Neural cell (in vitro differentiated cells): ENCODE measurements around the gene KCNH5. TPM values are rescaled to one million over a fixed set of nuclear protein-coding genes. Genes with fewer than 3 reads are reported as not detected.

Experiments
- H2AFZ ChIP-seq: fragments of 200-600, 300-800 bp; sonication (generic), shearing (Covaris generic); 2 replicates; pipeline ENCODE4 v1.6.0; 2014; ENCODE audit warnings: low read depth, mild to moderate bottlenecking, antibody characterized with exemption, low read length, moderate library complexity
- H3F3A ChIP-seq: fragments of 200-600 bp; shearing (Covaris generic); 2 replicates; pipeline ENCODE4 v1.6.1; 2016; ENCODE audit warnings: mild to moderate bottlenecking, moderate library complexity, mixed read lengths, antibody characterized with exemption, low read length; ENCODE audit not compliant: insufficient read depth, poor library complexity, severe bottlenecking
- H3K27ac ChIP-seq: fragments of 200-600, 300-800 bp; sonication (generic), shearing (Covaris generic); 2 replicates; pipeline ENCODE4 v1.5.1; 2014; ENCODE audit warnings: mild to moderate bottlenecking, low read length, moderate library complexity
- H3K27me3 ChIP-seq: fragments of 300-800, 200-600 bp; sonication (generic), shearing (Covaris generic); 2 replicates; pipeline ENCODE4 v1.6.0; 2014; ENCODE audit warnings: mild to moderate bottlenecking, low read depth, low read length, moderate library complexity; ENCODE audit not compliant: insufficient read depth
- H3K36me3 ChIP-seq: fragments of 300-800, 200-600 bp; sonication (generic), shearing (Covaris generic); 2 replicates; pipeline ENCODE4 v1.5.1; 2014; ENCODE audit warnings: mild to moderate bottlenecking, antibody characterized with exemption, low read length, moderate library complexity; ENCODE audit not compliant: insufficient read depth
- H3K4me2 ChIP-seq: fragments of 300-800, 200-600 bp; sonication (generic), shearing (Covaris generic); 2 replicates; pipeline ENCODE4 v1.6.0; 2014; ENCODE audit warnings: mild to moderate bottlenecking, low read length
- H3K4me3 ChIP-seq: fragments of 300-800, 200-600 bp; sonication (generic), shearing (Covaris generic); 2 replicates; pipeline ENCODE4 v1.5.1; 2014; ENCODE audit warnings: mild to moderate bottlenecking, low read length, moderate library complexity
- H3K79me2 ChIP-seq: fragments of 200-600 bp; shearing (Covaris generic); replicated peaks from 2 replicates; pipeline ENCODE4 v1.6.0; 2014; ENCODE audit warnings: mild to moderate bottlenecking, low read length, moderate library complexity; ENCODE audit not compliant: insufficient read depth
- H3K9ac ChIP-seq: fragments of 300-800, 200-600 bp; sonication (generic), shearing (Covaris generic); 2 replicates; pipeline ENCODE4 v1.6.1; 2016; ENCODE audit warnings: mild to moderate bottlenecking, low read length, mixed read lengths
- H3K9me2 ChIP-seq: fragments of 200-600 bp; shearing (Covaris generic); 2 replicates; pipeline ENCODE4 v1.6.1; 2016; ENCODE audit warnings: mild to moderate bottlenecking, low read length, mixed read lengths; ENCODE audit not compliant: insufficient read depth
- H3K9me3 ChIP-seq: fragments of 200-600, 300-800 bp; sonication (generic), shearing (Covaris generic); 2 replicates; pipeline ENCODE4 v1.6.1; 2016; ENCODE audit warnings: mild to moderate bottlenecking, mixed run types, low read length, moderate library complexity, mixed read lengths
- H4K20me1 ChIP-seq: fragments of 200-600 bp; shearing (Covaris generic); 2 replicates; pipeline ENCODE4 v1.6.1; 2016; ENCODE audit warnings: mild to moderate bottlenecking, mixed run types; ENCODE audit not compliant: insufficient read depth
- EP300 ChIP-seq: fragments of 450-650 bp; conservative IDR thresholded peaks from 2 replicates; pipeline ENCODE4 v1.6.1; 2014; ENCODE audit warnings: antibody characterized with exemption, mild to moderate bottlenecking, moderate library complexity; ENCODE audit not compliant: poor library complexity, severe bottlenecking
- EZH2 ChIP-seq: fragments of 200-600, 300-800 bp; shearing (Covaris generic), sonication (generic); IDR thresholded peaks from 2 replicates; pipeline ENCODE4 v1.6.1; 2014; ENCODE audit warnings: antibody characterized with exemption, low read length, borderline replicate concordance, mild to moderate bottlenecking; ENCODE audit not compliant: insufficient read depth, poor library complexity, severe bottlenecking
- MXI1 ChIP-seq: fragments of 450-650 bp; conservative IDR thresholded peaks from 2 replicates; pipeline ENCODE4 v1.6.1; 2014; ENCODE audit warnings: antibody characterized with exemption, mild to moderate bottlenecking; ENCODE audit not compliant: poor library complexity, severe bottlenecking
- POLR2AphosphoS5 ChIP-seq: IDR thresholded peaks from 2 replicates; pipeline ENCODE4 v1.6.1; 2012
- RAD21 ChIP-seq: fragments of 450-650 bp; conservative IDR thresholded peaks from 2 replicates; pipeline ENCODE4 v1.6.1; 2014; ENCODE audit warnings: antibody characterized with exemption, mild to moderate bottlenecking, moderate library complexity
- SMC3 ChIP-seq: fragments of 450-650 bp; conservative IDR thresholded peaks from 2 replicates; pipeline ENCODE4 v1.6.1; 2014; ENCODE audit warnings: antibody characterized with exemption, mild to moderate bottlenecking, moderate library complexity; ENCODE audit not compliant: poor library complexity
- TAF1 ChIP-seq: IDR thresholded peaks from 2 replicates; pipeline ENCODE4 v1.6.1; 2012; ENCODE audit warnings: low read depth
- polyA plus RNA-seq: library from polyadenylated mRNA; depleted of rRNA; stranded (reverse); fragments of >200 nt; gene quantifications from 2 replicates; pipeline ENCODE4 v1.2.3, GENCODE V29; 2014
- TF ChIP-seq, protein P1 (sequence below): IDR thresholded peaks from 2 replicates; pipeline ENCODE4 v1.6.1; 2012; ENCODE audit warnings: borderline replicate concordance
- TF ChIP-seq, protein P2 (sequence below): fragments of 450-650 bp; IDR thresholded peaks from 2 replicates; pipeline ENCODE4 v1.5.1; 2014; ENCODE audit warnings: antibody characterized with exemption, mild to moderate bottlenecking, moderate library complexity; ENCODE audit not compliant: poor library complexity, severe bottlenecking

Gene KCNH5
- polyA plus RNA-seq, 1 donor from 2014 or later = 0.95 TPM

DNA sequence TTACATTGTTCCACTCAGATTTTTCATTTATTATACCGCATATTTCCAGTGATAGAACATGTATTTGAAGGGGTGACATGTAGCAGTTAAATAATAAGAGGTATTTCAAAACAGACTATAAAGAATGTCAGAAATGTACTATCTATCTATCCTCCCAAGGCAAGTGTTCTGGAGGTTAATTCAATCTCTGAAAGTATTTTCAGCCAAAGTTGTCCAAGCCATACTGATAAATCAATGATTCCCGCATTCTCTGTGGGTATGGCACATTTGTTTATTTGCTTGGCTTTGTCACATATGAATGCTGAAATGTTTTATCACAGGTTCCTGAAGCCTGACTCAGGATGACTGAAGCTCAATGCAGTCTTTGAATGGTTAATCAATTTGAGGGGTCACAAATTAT, 35.8 kb downstream of the KCNH5 start:
- Histone ChIP-seq H3K9me2 (no peaks in the 10 kb centered on the region), H3K79me2 (no peaks in the 10 kb centered on the region), H3K27ac (no peak overlapping the region), H2AFZ (no peak overlapping the region), H3F3A (no peaks in the 10 kb centered on the region), H3K4me3 (no peak overlapping the region), H3K36me3 (no peaks in the 10 kb centered on the region), H3K27me3 (no peaks in the 10 kb centered on the region), H3K4me2 (no peak overlapping the region), H3K9me3 (no peaks in the 10 kb centered on the region), H3K9ac (no peak overlapping the region), H4K20me1 (no peaks in the 10 kb centered on the region)
- TF ChIP-seq RAD21 (no peak), EP300 (no peak), TAF1 (no peak)

DNA sequence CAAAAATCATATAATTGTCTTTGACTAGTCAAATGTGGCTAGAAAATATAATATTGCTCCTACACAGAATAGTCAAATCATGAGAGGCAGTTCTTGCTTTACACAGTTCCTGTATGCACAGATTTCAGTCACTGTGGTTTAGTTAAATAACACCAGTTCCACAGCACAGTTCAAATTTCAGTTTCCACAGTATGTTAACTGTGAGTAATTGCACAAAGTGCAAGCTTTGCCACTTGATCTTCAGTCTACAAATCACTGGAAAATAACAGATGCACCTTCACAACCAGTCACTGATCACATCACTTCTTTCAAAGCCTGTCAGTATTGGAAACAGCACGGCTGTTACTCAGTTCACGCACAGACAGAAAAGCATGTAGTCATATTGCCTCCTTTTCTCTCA, 38.7 kb downstream of the KCNH5 start:
- Histone ChIP-seq H3K9ac (no peak overlapping the region), H2AFZ (no peak overlapping the region), H3K9me2 (no peaks in the 10 kb centered on the region), H3K27me3 (no peaks in the 10 kb centered on the region), H3K27ac (no peak overlapping the region), H3K79me2 (no peaks in the 10 kb centered on the region), H4K20me1 (no peaks in the 10 kb centered on the region), H3K9me3 (no peaks in the 10 kb centered on the region), H3K4me3 (no peak overlapping the region), H3K4me2 (no peak overlapping the region), H3K36me3 (no peaks in the 10 kb centered on the region), H3F3A (no peaks in the 10 kb centered on the region)
- TF ChIP-seq POLR2AphosphoS5 (no peak), EZH2 (no peak), TAF1 (no peak), EP300 (no peak), SMC3 (no peak), MXI1 (no peak), RAD21 (no peak)
- TF ChIP-seq, protein P1, sequence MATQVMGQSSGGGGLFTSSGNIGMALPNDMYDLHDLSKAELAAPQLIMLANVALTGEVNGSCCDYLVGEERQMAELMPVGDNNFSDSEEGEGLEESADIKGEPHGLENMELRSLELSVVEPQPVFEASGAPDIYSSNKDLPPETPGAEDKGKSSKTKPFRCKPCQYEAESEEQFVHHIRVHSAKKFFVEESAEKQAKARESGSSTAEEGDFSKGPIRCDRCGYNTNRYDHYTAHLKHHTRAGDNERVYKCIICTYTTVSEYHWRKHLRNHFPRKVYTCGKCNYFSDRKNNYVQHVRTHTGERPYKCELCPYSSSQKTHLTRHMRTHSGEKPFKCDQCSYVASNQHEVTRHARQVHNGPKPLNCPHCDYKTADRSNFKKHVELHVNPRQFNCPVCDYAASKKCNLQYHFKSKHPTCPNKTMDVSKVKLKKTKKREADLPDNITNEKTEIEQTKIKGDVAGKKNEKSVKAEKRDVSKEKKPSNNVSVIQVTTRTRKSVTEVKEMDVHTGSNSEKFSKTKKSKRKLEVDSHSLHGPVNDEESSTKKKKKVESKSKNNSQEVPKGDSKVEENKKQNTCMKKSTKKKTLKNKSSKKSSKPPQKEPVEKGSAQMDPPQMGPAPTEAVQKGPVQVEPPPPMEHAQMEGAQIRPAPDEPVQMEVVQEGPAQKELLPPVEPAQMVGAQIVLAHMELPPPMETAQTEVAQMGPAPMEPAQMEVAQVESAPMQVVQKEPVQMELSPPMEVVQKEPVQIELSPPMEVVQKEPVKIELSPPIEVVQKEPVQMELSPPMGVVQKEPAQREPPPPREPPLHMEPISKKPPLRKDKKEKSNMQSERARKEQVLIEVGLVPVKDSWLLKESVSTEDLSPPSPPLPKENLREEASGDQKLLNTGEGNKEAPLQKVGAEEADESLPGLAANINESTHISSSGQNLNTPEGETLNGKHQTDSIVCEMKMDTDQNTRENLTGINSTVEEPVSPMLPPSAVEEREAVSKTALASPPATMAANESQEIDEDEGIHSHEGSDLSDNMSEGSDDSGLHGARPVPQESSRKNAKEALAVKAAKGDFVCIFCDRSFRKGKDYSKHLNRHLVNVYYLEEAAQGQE = no peak
- TF ChIP-seq, protein P2, sequence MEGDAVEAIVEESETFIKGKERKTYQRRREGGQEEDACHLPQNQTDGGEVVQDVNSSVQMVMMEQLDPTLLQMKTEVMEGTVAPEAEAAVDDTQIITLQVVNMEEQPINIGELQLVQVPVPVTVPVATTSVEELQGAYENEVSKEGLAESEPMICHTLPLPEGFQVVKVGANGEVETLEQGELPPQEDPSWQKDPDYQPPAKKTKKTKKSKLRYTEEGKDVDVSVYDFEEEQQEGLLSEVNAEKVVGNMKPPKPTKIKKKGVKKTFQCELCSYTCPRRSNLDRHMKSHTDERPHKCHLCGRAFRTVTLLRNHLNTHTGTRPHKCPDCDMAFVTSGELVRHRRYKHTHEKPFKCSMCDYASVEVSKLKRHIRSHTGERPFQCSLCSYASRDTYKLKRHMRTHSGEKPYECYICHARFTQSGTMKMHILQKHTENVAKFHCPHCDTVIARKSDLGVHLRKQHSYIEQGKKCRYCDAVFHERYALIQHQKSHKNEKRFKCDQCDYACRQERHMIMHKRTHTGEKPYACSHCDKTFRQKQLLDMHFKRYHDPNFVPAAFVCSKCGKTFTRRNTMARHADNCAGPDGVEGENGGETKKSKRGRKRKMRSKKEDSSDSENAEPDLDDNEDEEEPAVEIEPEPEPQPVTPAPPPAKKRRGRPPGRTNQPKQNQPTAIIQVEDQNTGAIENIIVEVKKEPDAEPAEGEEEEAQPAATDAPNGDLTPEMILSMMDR = no peak

DNA sequence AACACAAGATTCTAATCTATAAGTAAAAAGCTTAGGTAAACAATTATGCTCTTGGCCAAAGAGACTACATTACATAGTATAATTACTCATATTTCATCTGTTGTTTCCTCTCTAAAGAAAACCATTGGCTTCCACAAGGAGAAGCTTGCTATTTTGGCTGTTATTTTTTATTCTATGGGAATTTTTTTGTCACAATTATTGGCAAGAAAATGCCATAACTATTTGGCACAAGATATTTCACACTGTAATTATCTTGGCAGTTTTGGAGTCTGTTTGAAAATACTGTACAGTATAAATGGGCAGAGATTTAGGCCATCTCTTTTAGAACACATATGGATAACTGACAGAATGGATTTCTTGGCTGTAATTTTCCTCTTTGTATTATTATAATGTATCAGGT, 51.2 kb downstream of the KCNH5 start:
- Histone ChIP-seq H4K20me1 (no peaks in the 10 kb centered on the region), H2AFZ (no peak overlapping the region), H3F3A (no peaks in the 10 kb centered on the region), H3K9ac (no peak overlapping the region), H3K27me3 (no peaks in the 10 kb centered on the region), H3K4me2 (no peak overlapping the region), H3K36me3 (no peaks in the 10 kb centered on the region), H3K27ac (no peak overlapping the region), H3K4me3 (no peak overlapping the region), H3K79me2 (no peaks in the 10 kb centered on the region), H3K9me3 (no peaks in the 10 kb centered on the region), H3K9me2 (no peaks in the 10 kb centered on the region)
- TF ChIP-seq, protein P1 = no peak
